ENCODE data around the gene SHCBP1.

GRCh38 chr16:46658925-46659324 is 37.7 kb upstream of the SHCBP1 start:
- no peak for TF ChIP-seq CTCF (conservative IDR thresholded peaks at IDR 0.05; ENCODE audit: low read depth in 2 of 2)
- TF ChIP-seq ETS1 (IDR thresholded peaks at IDR 0.05) = no peak
- TF ChIP-seq EZH2 (IDR thresholded peaks at IDR 0.05; ENCODE audit: low read depth, unreplicated experiment) = no peak
- TF ChIP-seq EZH2phosphoT487 (IDR thresholded peaks at IDR 0.05; ENCODE audit: unreplicated experiment) = no peak
- no peak for TF ChIP-seq REST (IDR thresholded peaks at IDR 0.05; ENCODE audit: unreplicated experiment)
- TF ChIP-seq ZNF114 (CRISPR knock-in tag; IDR thresholded peaks at IDR 0.05) = no peak
- no peak for TF ChIP-seq NANOG (IDR thresholded peaks at IDR 0.05; ENCODE audit: borderline replicate concordance)
- no peak for TF ChIP-seq JUNB (IDR thresholded peaks at IDR 0.05; ENCODE audit: unreplicated experiment)
- no peak for TF ChIP-seq POLR2AphosphoS5 (IDR thresholded peaks at IDR 0.05; ENCODE audit: low read depth)
- TF ChIP-seq CREB1 (CRISPR knock-in tag; IDR thresholded peaks at IDR 0.05; ENCODE audit: low read depth) = no peak
- TF ChIP-seq ZNF462 (CRISPR knock-in tag; IDR thresholded peaks at IDR 0.05) = no peak
- no peak for TF ChIP-seq STAT1 (IDR thresholded peaks at IDR 0.05; ENCODE audit: unreplicated experiment)
- no peak for TF ChIP-seq ZNF331 (CRISPR knock-in tag; IDR thresholded peaks at IDR 0.05; ENCODE audit: low read depth)
